ENCODE data around the gene PACC1. TPM values are rescaled to one million over a fixed set of nuclear protein-coding genes. Genes with fewer than 3 reads are reported as not detected.

The PACC1 gene
- total and polyA plus RNA-seq, 4 donors: 35.2 to 79.7 (median 60.8) TPM

- no peaks in the 10 kb centered on the region for H3K4me1 ChIP-seq (ENCODE audit: control insufficient read depth, insufficient read depth, low read length)
- no peaks in the 10 kb centered on the region for H3K9me3 ChIP-seq (ENCODE audit: control insufficient read depth, insufficient read depth, low read length)
- no peak overlapping the region for H3K27ac ChIP-seq (ENCODE audit: low read depth, low read length)
- H3K4me3 ChIP-seq (ENCODE audit: low read depth, low read length): no peak overlapping the region
- DNase-seq (ENCODE audit: low read depth in 4 of 6, low spot score in 6 of 6): no peak
- WGBS (ENCODE audit: insufficient coverage): 55% methylated on average over 4 of the region's 9 CpGs
- H3K36me3 ChIP-seq (ENCODE audit: control insufficient read depth, insufficient read depth, low read length): peaks cover 7% of the 10 kb centered on the region
- H3K27me3 ChIP-seq (ENCODE audit: control insufficient read depth, insufficient read depth, low read length): no peaks in the 10 kb centered on the region
Measured at GRCh38 chr1:212440419-212440818, 25.7 kb upstream of the PACC1 start.

DNA sequence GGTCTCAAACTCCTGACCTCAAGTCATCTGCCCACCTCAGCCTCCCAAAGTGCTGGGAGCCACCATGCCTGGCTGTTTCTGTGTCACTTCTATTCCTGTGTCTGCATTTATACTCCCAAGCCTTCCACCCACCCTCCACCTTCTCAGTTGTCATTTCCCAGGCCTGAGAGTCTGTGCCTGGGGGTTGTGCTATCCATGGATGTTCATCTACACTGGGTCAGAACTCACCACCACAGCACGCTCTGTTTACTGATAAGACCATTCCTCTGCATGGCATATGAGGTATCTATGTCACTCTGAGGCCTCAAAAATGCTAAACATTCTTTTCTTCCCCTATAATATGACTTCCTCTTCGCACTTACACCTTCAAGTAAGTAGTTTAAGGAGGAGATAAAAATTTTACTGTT is 24.1 kb upstream of the PACC1 start:
- WGBS (ENCODE audit: insufficient coverage): no CpG with 5 or more reads among the region's 2 CpGs
- Histone ChIP-seq H3K27me3 (ENCODE audit: control insufficient read depth, insufficient read depth, low read length) (no peaks in the 10 kb centered on the region), H3K4me3 (ENCODE audit: low read depth, low read length) (no peak overlapping the region), H3K27ac (ENCODE audit: low read depth, low read length) (no peak overlapping the region), H3K36me3 (ENCODE audit: control insufficient read depth, insufficient read depth, low read length) (peaks cover 2% of the 10 kb centered on the region), H3K4me1 (ENCODE audit: control insufficient read depth, insufficient read depth, low read length) (no peaks in the 10 kb centered on the region), H3K9me3 (ENCODE audit: control insufficient read depth, insufficient read depth, low read length) (no peaks in the 10 kb centered on the region)
- DNase-seq (ENCODE audit: low read depth in 4 of 6, low spot score in 6 of 6): no peak

DNA sequence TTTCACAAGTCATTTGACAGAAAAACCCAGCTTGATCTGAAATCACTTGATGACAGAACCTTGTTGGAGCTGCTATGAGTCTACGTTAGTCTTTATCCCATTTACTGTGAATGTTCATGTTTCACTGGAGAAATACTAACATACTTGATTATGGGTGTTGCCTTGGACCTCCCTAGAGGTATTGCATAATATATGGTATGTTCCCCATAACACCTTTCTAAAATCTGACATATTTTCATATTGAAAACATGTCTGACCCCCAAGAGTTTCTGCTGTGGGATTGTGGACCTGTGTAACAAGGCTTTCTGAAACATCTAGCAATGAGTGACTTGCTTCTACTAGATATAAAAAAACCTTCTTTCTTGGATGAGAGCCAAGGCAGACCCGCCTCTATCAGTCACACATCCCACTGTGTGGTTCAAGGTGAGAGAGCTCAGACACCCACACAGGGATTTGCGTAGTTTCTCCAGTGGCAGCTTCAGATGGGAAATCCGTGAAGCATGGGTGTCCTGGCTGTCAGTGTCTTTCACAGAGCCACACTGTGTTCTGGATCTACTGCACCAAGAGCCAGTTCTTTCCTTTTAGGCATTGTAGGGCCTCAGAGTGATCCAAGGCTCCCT is 22.6 kb upstream of the PACC1 start:
- no peaks in the 10 kb centered on the region for H3K27me3 ChIP-seq (ENCODE audit: control insufficient read depth, insufficient read depth, low read length)
- H3K27ac ChIP-seq (ENCODE audit: low read depth, low read length): no peak overlapping the region
- DNase-seq (ENCODE audit: low read depth in 4 of 6, low spot score in 6 of 6): no peak
- H3K9me3 ChIP-seq (ENCODE audit: control insufficient read depth, insufficient read depth, low read length): no peaks in the 10 kb centered on the region
- no peaks in the 10 kb centered on the region for H3K36me3 ChIP-seq (ENCODE audit: control insufficient read depth, insufficient read depth, low read length)
- H3K4me1 ChIP-seq (ENCODE audit: control insufficient read depth, insufficient read depth, low read length): peaks cover 7% of the 10 kb centered on the region
- H3K4me3 ChIP-seq (ENCODE audit: low read depth, low read length): no peak overlapping the region
- WGBS (ENCODE audit: insufficient coverage): 86% methylated on average over 3 of the region's 4 CpGs

- Histone ChIP-seq H3K36me3 (ENCODE audit: control insufficient read depth, insufficient read depth, low read length) (no peaks in the 10 kb centered on the region), H3K9me3 (ENCODE audit: control insufficient read depth, insufficient read depth, low read length) (no peaks in the 10 kb centered on the region), H3K4me1 (ENCODE audit: control insufficient read depth, insufficient read depth, low read length) (peaks cover 7% of the 10 kb centered on the region), H3K27me3 (ENCODE audit: control insufficient read depth, insufficient read depth, low read length) (no peaks in the 10 kb centered on the region), H3K4me3 (ENCODE audit: low read depth, low read length) (no peak overlapping the region), H3K27ac (ENCODE audit: low read depth, low read length) (no peak overlapping the region)
- DNase-seq (ENCODE audit: low read depth in 4 of 6, low spot score in 6 of 6): no peak
- WGBS (ENCODE audit: insufficient coverage): 100% methylated on average over 1 of the region's 4 CpGs
Measured at GRCh38 chr1:212434992-212435391, 20.3 kb upstream of the PACC1 start.

GRCh38 chr1:212433577-212434462 is 19.1 kb upstream of the PACC1 start:
- Histone ChIP-seq H3K4me3 (ENCODE audit: low read depth, low read length) (peak overlapping the region; percentile 57), H3K27me3 (ENCODE audit: control insufficient read depth, insufficient read depth, low read length) (no peaks in the 10 kb centered on the region), H3K36me3 (ENCODE audit: control insufficient read depth, insufficient read depth, low read length) (no peaks in the 10 kb centered on the region), H3K9me3 (ENCODE audit: control insufficient read depth, insufficient read depth, low read length) (no peaks in the 10 kb centered on the region), H3K4me1 (ENCODE audit: control insufficient read depth, insufficient read depth, low read length) (peaks cover 7% of the 10 kb centered on the region), H3K27ac (ENCODE audit: low read depth, low read length) (peak overlapping the region; percentile 15)
- no peak for DNase-seq (ENCODE audit: low read depth in 4 of 6, low spot score in 6 of 6)
- 80% methylated on average over 2 of the region's 17 CpGs for WGBS (ENCODE audit: insufficient coverage)

DNA sequence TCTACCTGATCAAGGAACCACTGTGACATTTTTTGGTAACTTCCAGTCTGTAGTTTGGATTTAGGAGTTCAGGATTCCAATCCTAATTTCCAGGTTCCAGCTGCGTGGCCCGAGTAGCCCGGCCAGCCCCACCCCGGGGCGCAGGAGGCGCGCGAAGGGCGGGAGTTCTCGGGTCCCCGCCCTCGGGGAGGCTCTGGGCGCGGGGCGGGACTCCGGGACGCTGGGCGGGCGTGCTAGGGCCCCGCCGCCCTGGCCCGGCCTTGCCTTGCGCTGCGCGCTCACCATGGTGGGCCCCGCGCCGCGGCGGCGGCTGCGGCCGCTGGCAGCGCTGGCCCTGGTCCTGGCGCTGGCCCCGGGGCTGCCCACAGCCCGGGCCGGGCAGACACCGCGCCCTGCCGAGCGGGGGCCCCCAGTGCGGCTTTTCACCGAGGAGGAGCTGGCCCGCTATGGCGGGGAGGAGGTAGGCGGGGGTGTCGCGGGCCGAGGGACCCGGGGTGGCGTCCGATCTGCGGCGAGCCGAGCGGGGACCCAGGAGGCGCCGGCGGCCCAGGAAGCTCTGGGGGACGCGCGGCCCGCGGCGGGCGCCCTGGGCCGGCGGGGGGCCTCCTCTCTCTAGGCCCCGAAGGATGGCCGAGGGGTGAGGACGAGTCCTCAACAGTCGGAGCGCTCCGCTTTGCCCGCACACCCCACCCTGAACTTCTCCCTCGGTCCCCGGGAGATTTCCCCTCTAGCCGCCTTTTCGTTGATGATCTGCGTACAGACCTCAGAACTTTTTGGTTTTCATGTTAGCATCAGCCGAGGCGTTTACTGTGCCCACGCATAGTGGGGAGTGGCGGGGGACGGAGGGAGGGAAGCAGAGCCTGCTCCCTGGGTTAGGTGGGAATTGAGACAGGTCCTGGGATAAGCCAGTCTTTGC is 18.2 kb upstream of the PACC1 start, which contains the start of gene NENF:
TSS of gene NENF (plus strand) at position 260 of the 916 bp plus-strand sequence. CDS start at position 284, 24 bp downstream.
- Histone ChIP-seq H3K27me3 (ENCODE audit: control insufficient read depth, insufficient read depth, low read length) (no peaks in the 10 kb centered on the region), H3K9me3 (ENCODE audit: control insufficient read depth, insufficient read depth, low read length) (no peaks in the 10 kb centered on the region), H3K4me3 (ENCODE audit: low read depth, low read length) (peak within 1 kb of the TSS; percentile 57), H3K4me1 (ENCODE audit: control insufficient read depth, insufficient read depth, low read length) (peaks cover 7% of the 10 kb centered on the region), H3K27ac (ENCODE audit: low read depth, low read length) (peak within 1 kb of the TSS; percentile 48), H3K36me3 (ENCODE audit: control insufficient read depth, insufficient read depth, low read length) (no peaks in the 10 kb centered on the region)
- peak in 2 of 6 donors; percentile 78 to 88 for DNase-seq (ENCODE audit: low read depth in 4 of 6, low spot score in 6 of 6)
- under 1% methylated on average over 81 of the region's 86 CpGs for WGBS (ENCODE audit: insufficient coverage)

DNA sequence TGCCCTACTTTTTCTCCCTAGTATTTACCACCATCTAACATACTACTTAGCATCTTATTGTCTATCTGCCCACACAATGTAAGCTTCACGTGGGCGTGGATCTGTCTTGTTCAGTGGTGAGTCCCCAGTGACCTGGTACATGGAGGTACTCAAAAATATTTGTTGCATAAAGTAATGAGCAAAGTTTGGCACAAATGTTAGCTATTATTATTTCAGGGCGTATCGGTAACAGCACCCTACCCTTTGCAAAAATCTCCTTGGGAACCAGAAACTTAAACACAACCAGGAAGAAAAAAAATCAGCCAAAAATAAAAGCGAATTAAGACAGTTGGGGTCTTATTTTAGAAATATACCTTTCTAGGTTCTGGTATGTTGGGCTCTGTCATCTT is 17.6 kb upstream of the PACC1 start:
- Histone ChIP-seq H3K27ac (ENCODE audit: low read depth, low read length) (peak overlapping the region; percentile 48), H3K4me3 (ENCODE audit: low read depth, low read length) (peak overlapping the region; percentile 47), H3K9me3 (ENCODE audit: control insufficient read depth, insufficient read depth, low read length) (no peaks in the 10 kb centered on the region), H3K4me1 (ENCODE audit: control insufficient read depth, insufficient read depth, low read length) (peaks cover 7% of the 10 kb centered on the region), H3K27me3 (ENCODE audit: control insufficient read depth, insufficient read depth, low read length) (no peaks in the 10 kb centered on the region), H3K36me3 (ENCODE audit: control insufficient read depth, insufficient read depth, low read length) (no peaks in the 10 kb centered on the region)
- no peak for DNase-seq (ENCODE audit: low read depth in 4 of 6, low spot score in 6 of 6)
- WGBS (ENCODE audit: insufficient coverage): no CpG with 5 or more reads among the region's 5 CpGs

DNA sequence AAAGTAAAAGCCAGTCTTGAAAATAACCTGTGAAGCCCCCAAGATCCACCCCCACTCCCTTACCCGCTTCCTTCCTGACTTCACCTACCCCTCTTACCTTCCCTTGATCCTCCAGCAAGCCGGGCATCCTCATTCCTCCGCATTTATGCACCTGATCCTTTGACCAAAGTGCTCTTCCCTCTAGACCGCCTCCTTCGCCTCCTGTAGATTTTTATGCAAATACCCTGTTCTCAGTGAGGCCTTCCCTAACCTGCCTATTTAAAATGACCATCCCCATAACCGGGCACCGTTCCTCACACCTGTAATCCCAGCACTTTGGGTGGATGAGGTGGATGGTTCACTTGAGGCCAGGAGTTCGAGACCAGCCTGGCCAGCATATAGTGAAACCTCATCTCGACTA is 17.0 kb upstream of the PACC1 start:
- WGBS (ENCODE audit: insufficient coverage): 92% methylated on average over 5 of the region's 9 CpGs
- Histone ChIP-seq H3K27ac (ENCODE audit: low read depth, low read length) (no peak overlapping the region), H3K36me3 (ENCODE audit: control insufficient read depth, insufficient read depth, low read length) (no peaks in the 10 kb centered on the region), H3K4me1 (ENCODE audit: control insufficient read depth, insufficient read depth, low read length) (peaks cover 7% of the 10 kb centered on the region), H3K27me3 (ENCODE audit: control insufficient read depth, insufficient read depth, low read length) (no peaks in the 10 kb centered on the region), H3K4me3 (ENCODE audit: low read depth, low read length) (no peak overlapping the region), H3K9me3 (ENCODE audit: control insufficient read depth, insufficient read depth, low read length) (no peaks in the 10 kb centered on the region)
- no peak for DNase-seq (ENCODE audit: low read depth in 4 of 6, low spot score in 6 of 6)

DNA sequence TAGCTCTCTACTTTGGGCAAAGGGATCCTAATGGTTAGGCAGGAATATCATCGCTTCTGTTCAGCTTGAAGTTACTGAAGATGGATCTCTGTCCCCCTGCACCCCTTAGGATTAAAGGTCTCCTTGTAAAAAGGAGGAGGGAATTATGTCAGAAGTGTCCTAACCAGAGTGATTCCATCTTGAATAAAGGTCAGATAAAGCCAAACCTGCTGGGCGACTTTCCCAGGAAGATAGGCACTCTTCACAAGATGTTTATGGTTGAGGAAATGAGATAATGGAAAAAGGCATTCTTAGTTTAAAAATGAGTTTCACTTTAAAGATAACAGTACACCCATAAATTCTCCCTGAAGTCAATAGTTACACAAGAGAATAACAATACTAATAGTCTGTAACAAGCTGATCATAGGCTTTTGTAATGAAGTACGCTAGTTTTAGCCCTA is 16.3 kb upstream of the PACC1 start:
- WGBS (ENCODE audit: insufficient coverage): no CpG with 5 or more reads among the region's 3 CpGs
- H3K27me3 ChIP-seq (ENCODE audit: control insufficient read depth, insufficient read depth, low read length): no peaks in the 10 kb centered on the region
- DNase-seq (ENCODE audit: low read depth in 4 of 6, low spot score in 6 of 6): no peak
- H3K4me1 ChIP-seq (ENCODE audit: control insufficient read depth, insufficient read depth, low read length): peaks cover 7% of the 10 kb centered on the region
- H3K27ac ChIP-seq (ENCODE audit: low read depth, low read length): no peak overlapping the region
- H3K4me3 ChIP-seq (ENCODE audit: low read depth, low read length): no peak overlapping the region
- no peaks in the 10 kb centered on the region for H3K9me3 ChIP-seq (ENCODE audit: control insufficient read depth, insufficient read depth, low read length)
- H3K36me3 ChIP-seq (ENCODE audit: control insufficient read depth, insufficient read depth, low read length): no peaks in the 10 kb centered on the region

All from spinal cord (tissue), 10 donors.